NCI-H69 (cell line): ENCODE results near the gene SMPX.
A peak's percentile ranks its signal among the peaks of the same experiment; 100 is the strongest.

ENCODE experiments used
- DNase-seq: peaks from one replicate; lab custom pipeline; 2025; lab: John Stamatoyannopoulos, UW

Gene SMPX

DNA sequence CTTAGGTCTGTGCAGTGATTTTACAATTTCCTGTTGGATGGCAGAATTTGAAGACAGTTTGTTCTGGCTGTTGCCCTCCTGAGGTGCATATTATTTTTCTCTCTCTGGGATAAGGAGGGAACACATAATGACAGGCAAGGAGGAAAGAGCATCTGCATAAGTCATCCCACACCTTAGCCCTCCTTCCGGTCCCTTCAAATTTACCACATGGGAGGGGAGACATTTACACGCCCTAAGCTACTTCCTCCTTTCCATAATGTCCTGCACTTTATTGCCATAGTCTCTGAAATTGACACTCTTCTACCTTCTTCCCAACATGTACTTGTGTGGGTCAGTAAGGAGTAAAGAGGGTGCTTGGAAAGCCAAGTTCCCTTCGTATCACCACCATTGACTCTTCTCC, 13.9 kb downstream of the SMPX start:
- no peak for DNase-seq

DNA sequence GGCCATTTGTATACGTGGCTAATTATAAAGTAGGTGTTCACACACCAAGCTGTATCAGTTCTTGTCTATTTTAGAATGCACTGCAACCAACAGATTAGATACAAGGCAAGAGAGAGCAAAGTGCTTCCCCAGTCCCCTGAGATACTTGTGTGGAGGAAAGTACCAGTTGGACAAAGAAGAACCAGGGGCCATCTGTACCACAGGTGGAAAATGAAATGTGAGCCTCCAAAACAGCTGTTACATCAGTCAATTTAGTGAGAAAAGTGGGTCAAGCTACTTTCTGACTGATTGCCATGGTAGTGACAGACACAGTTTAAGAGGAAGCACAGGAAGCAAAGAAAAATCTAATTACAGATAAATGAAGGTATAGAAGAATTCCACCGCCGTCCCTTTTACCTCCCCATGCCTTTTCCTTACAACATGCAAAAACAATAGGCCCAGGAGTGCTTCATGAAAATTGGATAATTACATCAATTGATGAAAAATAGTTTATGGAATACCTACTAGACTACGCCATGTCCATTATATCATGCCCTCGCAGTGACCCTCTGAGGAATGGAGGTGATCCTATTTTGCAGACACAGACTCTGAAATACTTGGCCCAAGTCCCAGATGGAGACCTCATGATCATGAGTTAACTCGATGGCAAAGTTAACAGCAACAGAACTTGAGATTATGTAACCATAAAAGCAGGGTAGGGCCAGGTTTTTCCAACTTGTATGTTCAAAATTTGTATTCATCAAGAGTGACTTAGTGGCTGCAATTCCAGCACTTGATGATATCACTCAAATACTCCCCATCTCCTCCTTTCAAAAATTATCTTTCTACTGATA, 15.8 kb downstream of the SMPX start:
- DNase-seq: peak; percentile 82

DNA sequence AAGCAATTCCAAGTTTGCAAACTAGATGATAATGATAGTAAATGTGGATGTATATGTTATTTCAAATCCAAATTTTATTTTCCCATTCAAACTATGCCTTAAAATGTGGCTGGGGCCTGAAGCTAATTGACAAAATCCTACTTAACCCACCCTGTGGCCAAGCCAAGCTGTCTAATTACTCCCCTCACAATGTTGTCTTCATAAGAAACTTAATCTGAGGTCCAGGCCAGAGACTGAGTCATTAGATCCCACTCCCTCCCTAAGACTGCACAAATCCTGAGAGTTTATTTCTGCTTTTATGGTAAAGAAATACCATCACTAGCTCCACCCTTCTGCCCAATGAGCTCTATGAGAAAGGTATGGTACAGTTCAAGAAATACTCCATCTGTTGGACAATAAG, 16.6 kb downstream of the SMPX start:
- DNase-seq: peak; percentile 46

DNA sequence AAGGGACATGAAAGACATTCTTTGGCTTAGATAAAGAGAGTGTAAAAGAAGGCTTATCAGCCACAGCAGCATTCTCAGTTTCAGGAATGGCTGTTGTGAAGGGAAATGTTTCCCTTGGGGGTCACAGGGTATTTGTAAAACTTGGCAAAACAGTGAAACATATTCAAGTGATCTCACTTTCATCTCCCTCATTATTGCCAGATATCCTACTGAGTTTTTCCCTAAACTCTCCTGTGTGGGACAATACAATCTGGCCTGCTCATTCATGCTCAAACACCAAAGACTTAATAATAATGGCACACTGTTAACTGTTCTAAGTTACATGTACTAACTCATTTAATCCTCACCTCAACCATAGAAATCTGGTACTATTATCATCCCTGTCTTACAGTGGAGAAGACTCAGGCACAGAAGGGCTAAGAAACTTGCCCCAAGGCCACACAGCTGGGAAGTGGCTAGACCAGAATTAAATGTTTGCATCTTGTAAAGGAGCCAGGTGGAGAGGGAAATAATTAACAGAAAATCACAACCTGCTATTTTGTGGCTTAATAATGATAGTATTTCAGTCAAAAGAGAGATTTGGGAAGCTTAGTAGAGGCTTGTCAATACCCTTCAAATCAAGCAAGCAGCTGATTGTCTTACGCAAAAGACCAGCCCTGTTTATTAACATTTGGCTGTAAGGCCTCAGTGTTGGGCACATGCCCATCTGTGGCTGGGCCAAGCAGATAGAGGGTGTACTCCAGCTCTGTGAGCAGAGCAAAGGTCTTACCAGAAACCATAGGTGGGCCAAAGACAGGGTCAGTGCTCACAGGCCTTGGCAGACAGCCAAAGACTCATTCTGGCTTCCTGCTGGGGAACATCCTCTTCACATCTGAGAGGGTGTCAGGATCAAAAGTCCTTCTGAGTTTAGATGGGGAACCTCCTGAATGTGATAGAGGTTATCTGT, 17.3 kb downstream of the SMPX start:
- DNase-seq: peak; percentile 81

DNA sequence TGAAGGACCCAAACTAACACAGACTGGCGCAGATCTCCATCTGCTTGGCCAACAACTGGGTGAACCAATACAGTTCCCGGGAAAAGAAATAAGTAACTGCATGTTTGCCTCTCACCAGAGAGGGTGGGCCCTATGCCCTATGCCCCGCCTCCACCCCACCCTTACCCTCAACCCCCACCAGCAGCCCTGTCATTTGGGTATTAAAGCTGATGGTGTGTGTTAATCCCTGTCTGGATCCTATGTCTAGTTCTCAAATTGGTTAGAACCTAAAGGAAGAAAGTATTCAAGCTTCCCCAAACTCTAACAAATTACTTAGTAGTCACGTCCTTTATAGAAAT, 19.0 kb downstream of the SMPX start:
- DNase-seq: peak; percentile 44

DNA sequence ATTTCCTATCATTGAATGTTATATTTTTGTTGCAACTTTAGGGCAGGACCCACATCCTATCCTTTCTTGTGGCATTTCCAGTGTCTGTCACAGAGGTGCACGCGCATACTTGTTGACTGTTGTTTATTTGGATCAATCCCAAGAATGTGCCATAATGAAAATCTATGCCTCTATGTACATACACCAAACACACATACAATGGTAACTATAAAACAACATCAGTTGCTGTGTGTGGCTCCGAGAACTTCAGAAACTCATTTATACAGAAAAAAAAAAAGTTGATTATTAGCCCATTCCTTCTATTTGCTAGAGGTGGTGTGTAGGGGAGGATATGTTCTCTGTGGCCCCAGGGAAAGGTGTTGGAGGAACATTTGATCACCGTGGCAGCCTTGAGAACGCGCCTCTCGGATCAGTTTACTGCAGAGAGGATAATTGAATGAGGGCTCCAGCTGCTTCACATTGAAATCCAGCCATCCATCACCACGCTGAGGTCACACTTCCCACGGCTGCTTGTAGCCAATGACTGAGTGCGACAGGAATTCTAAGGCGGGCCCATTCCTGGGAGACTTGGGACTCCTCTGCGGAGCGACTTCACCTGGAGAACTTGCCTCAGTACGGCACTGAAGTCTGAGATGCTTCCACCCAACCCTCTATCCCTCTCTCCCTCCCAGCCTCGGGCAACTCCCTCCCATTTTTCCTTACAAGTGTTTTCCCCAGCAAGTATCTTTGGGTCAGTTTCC, 19.5 kb downstream of the SMPX start:
- DNase-seq: peak; percentile 92

DNA sequence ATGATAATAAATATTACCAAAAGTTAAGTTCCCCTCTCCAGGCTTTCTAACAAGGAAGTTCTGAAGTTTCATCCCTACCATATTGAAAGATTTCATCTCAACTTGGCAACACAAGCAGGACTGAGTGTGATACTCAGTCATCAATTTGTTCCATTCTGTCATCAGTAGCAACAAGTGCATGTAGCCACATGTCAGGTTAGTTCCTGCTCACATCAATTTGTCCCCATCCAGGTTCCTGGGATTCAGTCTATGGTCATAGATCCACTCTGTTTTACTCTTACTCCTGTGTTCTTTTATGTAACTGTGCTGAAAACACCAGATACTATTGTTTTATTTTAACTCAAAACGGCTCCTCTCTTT, 22.2 kb downstream of the SMPX start:
- DNase-seq: no peak

DNA sequence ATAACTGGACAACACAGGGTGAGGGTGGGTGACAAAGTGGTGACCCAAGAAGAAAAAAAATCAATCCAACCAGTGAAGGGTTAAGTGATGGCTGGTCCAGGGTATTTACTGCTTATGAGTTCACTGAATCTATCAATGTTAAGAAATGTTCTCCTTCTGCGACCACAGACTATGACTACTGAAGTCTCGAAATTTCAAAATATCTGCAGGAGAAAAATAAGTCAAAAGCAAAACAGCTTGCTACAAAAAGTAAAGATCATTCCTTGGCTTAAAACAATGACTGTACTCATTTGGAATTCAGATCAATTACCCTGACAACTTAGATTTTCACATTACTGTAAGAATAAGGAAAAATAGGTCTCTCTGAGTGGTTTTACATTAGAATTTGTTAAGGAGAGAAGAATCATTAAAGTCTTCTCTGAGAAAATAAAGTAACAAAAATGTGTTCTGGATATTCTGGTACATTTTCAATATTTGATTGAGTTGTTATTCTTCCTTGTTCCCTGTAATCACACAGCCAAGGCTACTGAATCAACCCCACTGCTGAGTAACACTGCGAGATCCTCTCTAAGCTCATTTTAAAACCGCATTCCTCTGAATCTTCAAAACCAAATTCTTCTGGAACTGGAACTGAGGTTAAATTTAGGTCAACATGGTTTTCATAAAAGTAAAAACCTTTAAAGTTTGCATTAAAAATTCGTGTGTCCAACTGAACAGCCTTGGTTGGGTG, 22.7 kb downstream of the SMPX start:
- no peak for DNase-seq

DNA sequence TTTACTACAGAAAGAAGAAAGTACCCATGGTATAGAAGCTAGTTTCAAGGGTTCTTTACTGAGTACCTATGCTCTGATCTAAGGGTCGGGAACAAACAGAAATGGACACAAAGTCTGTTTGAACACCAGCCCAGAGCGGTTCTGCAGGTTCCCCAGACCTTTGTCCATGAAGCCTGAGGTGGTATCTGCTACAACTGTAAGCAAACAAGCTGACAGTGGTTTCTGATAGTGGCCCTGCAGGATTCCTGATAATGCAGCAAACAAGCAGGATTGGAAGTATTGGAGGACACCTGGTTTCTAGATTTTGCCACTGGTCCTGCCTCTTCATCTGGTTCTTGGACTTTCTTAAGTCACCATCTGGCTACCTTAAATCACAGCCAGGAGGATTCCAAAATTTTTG, 23.7 kb downstream of the SMPX start:
- no peak for DNase-seq

DNA sequence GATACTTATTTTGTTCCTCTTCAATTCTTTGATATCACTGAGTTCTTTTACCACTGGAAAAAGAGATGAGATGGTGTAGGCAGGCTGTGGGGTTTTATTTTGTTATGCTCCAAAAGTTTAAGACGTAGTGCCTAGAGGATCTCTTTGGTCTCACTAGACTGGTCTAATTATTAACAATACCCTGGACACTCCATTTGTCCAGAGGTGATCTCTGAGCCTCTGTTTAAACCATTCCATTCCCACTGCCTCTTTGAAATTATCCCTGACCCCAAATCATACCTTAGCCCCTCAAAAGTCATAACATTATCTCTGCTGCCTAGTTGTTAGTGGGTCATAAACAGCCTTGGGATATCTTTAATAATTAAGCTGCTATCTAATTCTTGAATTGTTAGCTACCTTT, 24.2 kb downstream of the SMPX start:
- no peak for DNase-seq

DNA sequence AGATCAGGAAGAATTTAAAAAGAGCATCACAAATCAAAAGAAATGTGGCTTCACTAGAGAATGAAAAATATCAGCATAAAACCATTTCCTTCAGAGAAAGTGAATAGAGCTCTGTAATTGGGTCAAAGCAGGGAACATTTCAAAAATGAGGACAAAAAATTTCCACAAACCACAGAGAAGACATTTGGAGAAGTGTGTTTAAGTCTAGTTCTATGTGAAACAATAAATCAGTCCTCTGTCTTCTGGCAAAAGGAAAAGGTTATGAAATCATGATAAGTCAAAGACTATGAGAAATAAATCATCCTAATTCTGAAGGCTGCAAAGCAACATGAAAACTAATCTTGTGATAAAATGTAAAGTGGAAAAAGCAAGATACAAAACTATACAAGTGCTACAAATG, 27.9 kb downstream of the SMPX start:
- DNase-seq: no peak

DNA sequence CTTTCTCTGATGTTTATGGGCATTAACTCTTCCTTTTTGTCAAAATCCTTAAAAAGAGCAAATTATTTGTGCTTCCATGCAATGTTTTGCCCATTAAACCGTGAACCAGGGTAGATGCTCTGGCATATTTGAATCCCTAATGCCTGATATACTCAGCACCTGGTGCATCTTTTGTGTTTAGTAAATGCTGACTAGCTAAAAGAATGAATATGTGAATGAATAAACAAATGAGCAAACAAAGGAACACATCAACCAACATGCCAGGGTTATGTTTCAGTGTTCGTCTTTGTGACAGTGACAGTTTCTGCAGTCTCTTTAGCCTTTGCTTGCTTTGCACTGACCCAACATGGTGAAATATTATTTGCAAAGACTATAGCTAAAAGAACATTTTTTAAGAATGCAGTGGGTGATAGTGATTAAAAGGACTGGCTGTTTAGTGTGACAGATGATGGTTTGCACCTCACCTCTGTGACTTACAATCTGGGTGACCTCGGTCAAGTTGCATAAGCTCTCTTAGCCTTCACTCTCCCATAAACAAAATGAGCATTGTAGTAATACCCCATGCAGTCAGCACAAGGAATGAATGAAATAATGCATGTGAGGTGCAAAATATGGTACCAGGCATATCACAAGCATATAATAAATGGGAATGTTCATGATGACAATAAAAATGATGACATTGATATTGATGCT, 29.5 kb downstream of the SMPX start:
- no peak for DNase-seq

DNA sequence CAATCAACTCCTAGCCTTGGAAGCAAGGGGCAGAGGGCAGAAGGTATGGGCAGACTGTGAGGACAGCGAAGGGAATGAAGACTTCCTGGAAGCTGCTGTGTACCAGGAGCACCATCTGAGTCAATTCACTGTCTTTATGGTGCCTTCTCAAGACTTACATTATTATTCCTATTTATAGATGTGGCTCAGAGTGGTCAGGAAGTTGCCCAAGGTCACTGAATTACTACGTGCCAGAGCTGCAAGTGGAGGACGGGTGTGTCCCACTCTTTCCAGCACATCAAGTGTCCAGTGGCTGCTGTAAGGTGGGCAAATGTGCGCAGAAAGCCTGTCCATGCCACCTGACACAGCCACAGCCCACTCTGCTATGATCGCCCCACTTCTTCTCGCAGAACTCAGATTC, 32.0 kb downstream of the SMPX start:
- no peak for DNase-seq

DNA sequence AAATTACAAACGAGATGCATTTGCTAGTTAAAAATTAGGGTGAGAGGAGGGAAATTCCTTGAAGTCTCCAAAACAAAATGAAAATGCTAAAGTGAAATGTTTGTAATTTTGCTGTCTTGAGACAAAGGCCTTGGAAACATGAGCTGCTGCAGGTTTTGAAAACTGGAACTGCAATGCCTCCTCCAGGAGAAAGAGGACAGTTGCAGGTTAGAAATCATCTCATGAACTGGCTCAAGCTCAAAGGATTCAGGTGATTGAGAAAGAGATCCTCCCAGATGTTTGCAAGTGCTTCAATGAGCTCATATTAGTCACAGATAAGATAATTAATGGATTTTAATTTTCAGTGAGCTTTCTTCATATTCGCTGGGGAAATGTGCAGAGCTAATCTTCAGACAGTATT, 32.4 kb downstream of the SMPX start:
- peak; percentile 69 for DNase-seq

DNA sequence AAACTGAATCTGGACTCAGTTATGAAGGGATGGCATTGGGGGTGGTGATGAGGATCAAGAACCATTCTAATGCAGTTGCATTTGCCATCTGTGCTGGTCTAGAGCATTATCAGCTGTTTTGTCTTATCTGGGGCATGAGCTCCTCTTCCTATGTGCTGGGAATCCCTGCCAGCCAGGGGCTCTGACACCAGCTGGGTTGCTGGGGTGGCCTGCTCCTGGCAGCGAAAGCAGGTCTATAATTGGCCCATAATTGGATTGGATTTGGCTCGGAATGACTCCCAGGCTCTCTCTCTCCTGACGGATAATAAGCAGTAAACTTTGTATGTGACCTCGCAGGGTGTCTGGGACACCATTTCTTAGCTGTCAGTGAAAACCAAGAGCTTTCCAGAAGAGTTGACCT, 34.1 kb downstream of the SMPX start:
- DNase-seq: peak; percentile 5

DNA sequence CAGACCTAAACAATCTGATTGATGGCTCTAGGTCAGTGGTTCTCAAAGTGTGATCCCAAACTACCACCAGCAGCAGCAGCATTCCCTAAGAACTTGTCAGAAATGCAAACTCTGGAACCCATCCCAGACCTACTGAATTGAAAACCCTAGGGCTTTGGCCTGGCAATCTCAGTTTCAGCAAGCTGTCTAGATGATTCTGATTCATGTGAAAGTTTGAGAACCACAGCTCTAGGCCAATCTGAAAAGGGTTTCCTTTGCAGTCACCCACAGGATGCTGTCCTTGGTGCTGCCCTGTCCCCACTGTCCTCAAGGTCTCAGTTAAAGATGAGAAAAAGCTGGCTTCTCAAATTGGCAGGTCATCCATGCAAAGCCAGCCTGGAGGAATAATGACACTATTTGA, 34.8 kb downstream of the SMPX start:
- no peak for DNase-seq

DNA sequence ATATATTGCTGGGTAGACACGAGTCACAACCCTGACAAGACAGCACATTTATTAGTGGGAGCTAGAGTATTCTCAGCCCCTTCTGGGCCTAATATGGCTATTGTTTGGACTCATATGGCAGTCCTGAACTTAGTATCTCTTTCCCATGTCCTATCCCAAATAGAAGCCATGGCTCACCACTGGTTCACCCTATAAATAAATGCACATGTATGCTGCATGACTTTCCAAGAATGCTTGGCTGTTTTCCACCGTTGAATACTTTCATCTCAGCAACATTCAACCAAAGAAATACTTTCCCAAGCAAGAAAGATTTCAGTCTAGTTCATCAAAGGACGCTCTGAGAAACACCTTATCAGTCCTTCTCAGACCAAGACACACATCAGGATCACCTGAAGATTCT, 36.7 kb downstream of the SMPX start:
- no peak for DNase-seq

DNA sequence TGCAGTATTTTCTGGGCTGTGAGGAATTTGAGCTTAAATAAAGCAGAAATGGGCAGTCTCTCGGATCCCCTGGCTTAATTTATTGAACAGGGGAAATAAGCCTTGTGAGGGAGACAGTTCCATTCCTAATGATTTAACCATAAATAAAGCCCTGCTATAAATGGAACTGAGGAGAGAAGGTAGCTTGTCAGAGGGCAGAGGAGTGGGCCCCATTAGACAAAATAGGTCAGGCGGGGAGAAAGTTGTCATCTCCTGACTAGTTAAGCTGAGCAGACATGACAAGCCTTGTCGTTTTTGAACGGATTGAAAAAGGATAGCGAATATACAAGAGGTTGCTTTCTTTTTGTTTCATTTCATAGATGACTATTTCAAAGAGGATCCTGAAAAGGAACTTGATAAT, 39.3 kb downstream of the SMPX start:
- DNase-seq: no peak

DNA sequence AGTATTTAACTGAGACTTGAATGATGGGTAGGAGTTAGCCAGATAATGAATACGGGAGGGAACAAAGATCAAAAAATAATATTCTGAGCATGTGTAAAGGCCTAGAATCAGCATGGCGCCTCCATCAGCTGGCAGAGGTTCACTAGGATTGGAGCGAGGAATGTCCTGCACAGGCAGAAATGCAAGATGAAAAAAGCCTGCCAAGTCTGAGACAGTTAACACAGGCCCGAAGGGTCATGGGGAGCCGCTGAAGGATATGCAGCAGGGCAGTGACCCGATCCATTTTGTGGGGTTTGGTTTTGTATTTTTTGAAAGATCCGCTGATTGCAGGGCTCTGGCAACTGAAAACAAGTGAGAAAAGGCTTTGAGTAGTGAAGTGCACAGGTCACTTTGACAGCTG, 40.1 kb downstream of the SMPX start:
- no peak for DNase-seq

DNA sequence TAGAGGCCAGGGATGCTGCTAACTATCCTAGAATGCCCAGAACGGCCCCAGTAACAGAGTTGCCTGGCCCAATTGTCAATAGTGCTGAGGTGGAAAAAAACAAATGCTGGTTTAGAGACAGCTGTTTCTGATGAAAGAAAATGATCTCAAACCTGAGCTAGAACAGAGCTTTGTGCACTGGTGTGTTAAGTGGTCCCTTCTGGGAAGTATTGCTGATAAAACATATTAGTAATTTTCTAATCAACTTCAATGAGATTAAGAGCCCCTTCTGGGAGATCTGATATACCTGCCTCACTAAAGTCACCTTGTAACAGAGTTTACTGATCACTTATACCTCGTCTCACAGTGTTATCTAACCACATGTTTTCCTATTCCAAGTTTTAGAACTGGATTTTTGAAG, 42.1 kb downstream of the SMPX start:
- DNase-seq: no peak

DNA sequence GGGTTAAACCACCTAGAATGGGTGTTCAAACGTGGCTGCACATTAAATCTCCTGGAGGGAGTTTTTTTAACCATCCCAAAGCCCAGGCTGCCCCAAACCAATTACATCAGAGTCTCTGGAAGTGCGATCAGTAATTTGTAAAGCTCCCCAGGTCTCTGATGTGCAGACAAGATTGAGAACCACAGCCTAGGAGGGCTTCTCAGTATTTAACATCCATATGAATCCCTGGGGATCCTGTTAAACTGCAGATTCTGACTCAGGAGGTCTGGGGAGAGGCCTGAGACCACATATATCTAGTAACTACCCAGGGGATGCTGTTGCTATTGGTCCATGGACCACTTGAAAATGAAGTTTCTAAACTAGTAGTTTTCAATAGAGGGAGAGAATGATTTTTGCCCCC, 42.6 kb downstream of the SMPX start:
- no peak for DNase-seq

DNA sequence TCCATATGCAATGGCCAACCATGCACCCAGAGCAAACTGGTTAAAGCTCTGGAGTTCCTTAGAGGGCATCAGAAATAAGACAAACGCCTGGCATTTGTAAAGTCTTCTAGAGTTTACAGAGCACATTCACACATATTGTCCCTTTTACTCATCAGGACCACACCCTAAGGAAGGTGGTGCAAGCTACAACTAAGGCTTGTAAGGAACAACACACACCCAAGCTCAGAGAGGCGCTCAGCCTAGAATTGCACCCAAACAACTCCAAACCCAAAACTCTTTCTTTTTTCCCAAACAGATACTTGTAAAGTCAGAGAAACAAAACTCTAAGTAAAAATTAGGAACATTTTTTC, 46.1 kb downstream of the SMPX start:
- DNase-seq: no peak
